ENCODE measurements around the gene ITPR3.

- TF ChIP-seq GABPA (IDR thresholded peaks at IDR 0.05 in 1 of 2, conservative IDR thresholded peaks at IDR 0.05 in 1 of 2) (no peak), FOXA2 (IDR thresholded peaks at IDR 0.05) (no peak), CTCF (IDR thresholded peaks at IDR 0.05; ENCODE audit: low read depth, low read length, missing input control) (no peak), FOXA1 (IDR thresholded peaks at IDR 0.05) (no peak), HNF4A (conservative IDR thresholded peaks at IDR 0.05) (no peak), MAX (IDR thresholded peaks at IDR 0.05) (no peak), EGR1 (IDR thresholded peaks at IDR 0.05; ENCODE audit: low read depth in 2 of 2) (no peak), TAF1 (conservative IDR thresholded peaks at IDR 0.05) (no peak), ATF3 (IDR thresholded peaks at IDR 0.05) (no peak), REST (IDR thresholded peaks at IDR 0.05) (no peak), RAD21 (IDR thresholded peaks at IDR 0.05) (no peak), SP1 (IDR thresholded peaks at IDR 0.05) (no peak)
These were observed 10.9 kb downstream of the ITPR3 start for GRCh38 chr6:33631971-33632557.
